ENCODE results near the gene PRKCB.

DNA sequence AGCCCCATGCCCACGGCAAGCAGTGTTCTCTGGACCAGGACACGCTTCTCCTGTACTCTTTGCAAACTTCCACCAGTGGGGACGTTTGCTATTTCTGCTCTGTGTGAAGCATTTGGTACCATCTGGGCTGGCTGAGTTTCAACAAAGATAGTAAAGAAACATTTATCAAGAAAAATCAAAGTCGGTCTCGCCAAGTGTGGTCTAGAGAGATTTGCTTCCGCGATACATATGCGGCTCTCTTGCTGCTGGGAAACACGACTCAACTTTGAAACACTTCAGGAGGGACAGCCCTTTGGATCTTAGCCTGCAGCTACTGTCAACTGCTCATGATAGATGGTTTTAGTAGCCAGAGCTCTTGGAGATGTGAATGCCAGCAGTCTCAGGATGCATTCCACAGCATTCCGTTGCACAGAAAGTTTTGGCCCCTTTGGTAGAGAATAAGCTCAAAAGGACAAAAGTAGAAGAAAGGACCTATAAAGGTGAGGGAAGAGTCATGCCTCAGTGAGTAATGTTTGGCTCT lies 252.2 kb downstream of the PRKCB start:
- TF ChIP-seq ZNF274 (IDR thresholded peaks at IDR 0.05; ENCODE audit: low read depth, low read length) (no peak), POLR2A (IDR thresholded peaks at IDR 0.05; ENCODE audit: borderline replicate concordance, extremely low read depth, insufficient read depth, insufficient read length) (no peak), POLR2AphosphoS5 (IDR thresholded peaks at IDR 0.05; ENCODE audit: low read depth, low read length) (no peak), SRF (IDR thresholded peaks at IDR 0.05; ENCODE audit: low read depth) (no peak), YY1 (IDR thresholded peaks at IDR 0.05; ENCODE audit: extremely low read depth, insufficient replicate concordance, low read depth, low read length) (no peak), EZH2 (IDR thresholded peaks at IDR 0.05) (no peak), SIN3A (IDR thresholded peaks at IDR 0.05; ENCODE audit: low read depth) (no peak), EZH2phosphoT487 (IDR thresholded peaks at IDR 0.05; ENCODE audit: borderline replicate concordance) (no peak), EGR1 (IDR thresholded peaks at IDR 0.05; ENCODE audit: low read depth) (no peak)
- TF ChIP-seq, protein P1, sequence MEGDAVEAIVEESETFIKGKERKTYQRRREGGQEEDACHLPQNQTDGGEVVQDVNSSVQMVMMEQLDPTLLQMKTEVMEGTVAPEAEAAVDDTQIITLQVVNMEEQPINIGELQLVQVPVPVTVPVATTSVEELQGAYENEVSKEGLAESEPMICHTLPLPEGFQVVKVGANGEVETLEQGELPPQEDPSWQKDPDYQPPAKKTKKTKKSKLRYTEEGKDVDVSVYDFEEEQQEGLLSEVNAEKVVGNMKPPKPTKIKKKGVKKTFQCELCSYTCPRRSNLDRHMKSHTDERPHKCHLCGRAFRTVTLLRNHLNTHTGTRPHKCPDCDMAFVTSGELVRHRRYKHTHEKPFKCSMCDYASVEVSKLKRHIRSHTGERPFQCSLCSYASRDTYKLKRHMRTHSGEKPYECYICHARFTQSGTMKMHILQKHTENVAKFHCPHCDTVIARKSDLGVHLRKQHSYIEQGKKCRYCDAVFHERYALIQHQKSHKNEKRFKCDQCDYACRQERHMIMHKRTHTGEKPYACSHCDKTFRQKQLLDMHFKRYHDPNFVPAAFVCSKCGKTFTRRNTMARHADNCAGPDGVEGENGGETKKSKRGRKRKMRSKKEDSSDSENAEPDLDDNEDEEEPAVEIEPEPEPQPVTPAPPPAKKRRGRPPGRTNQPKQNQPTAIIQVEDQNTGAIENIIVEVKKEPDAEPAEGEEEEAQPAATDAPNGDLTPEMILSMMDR (IDR thresholded peaks at IDR 0.05 in 2 of 3, conservative IDR thresholded peaks at IDR 0.05 in 1 of 3; ENCODE audit: borderline replicate concordance in 1 of 3, insufficient read depth in 1 of 3, low read depth in 2 of 3, low read length in 2 of 3): no peak
- TF ChIP-seq, protein P2, sequence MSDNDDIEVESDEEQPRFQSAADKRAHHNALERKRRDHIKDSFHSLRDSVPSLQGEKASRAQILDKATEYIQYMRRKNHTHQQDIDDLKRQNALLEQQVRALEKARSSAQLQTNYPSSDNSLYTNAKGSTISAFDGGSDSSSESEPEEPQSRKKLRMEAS (IDR thresholded peaks at IDR 0.05): no peak
- TF ChIP-seq, protein P3, sequence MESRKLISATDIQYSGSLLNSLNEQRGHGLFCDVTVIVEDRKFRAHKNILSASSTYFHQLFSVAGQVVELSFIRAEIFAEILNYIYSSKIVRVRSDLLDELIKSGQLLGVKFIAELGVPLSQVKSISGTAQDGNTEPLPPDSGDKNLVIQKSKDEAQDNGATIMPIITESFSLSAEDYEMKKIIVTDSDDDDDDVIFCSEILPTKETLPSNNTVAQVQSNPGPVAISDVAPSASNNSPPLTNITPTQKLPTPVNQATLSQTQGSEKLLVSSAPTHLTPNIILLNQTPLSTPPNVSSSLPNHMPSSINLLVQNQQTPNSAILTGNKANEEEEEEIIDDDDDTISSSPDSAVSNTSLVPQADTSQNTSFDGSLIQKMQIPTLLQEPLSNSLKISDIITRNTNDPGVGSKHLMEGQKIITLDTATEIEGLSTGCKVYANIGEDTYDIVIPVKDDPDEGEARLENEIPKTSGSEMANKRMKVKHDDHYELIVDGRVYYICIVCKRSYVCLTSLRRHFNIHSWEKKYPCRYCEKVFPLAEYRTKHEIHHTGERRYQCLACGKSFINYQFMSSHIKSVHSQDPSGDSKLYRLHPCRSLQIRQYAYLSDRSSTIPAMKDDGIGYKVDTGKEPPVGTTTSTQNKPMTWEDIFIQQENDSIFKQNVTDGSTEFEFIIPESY (IDR thresholded peaks at IDR 0.05; ENCODE audit: extremely low read depth, insufficient replicate concordance, low read length): no peak
- TF ChIP-seq, protein P4, sequence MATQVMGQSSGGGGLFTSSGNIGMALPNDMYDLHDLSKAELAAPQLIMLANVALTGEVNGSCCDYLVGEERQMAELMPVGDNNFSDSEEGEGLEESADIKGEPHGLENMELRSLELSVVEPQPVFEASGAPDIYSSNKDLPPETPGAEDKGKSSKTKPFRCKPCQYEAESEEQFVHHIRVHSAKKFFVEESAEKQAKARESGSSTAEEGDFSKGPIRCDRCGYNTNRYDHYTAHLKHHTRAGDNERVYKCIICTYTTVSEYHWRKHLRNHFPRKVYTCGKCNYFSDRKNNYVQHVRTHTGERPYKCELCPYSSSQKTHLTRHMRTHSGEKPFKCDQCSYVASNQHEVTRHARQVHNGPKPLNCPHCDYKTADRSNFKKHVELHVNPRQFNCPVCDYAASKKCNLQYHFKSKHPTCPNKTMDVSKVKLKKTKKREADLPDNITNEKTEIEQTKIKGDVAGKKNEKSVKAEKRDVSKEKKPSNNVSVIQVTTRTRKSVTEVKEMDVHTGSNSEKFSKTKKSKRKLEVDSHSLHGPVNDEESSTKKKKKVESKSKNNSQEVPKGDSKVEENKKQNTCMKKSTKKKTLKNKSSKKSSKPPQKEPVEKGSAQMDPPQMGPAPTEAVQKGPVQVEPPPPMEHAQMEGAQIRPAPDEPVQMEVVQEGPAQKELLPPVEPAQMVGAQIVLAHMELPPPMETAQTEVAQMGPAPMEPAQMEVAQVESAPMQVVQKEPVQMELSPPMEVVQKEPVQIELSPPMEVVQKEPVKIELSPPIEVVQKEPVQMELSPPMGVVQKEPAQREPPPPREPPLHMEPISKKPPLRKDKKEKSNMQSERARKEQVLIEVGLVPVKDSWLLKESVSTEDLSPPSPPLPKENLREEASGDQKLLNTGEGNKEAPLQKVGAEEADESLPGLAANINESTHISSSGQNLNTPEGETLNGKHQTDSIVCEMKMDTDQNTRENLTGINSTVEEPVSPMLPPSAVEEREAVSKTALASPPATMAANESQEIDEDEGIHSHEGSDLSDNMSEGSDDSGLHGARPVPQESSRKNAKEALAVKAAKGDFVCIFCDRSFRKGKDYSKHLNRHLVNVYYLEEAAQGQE (IDR thresholded peaks at IDR 0.05; ENCODE audit: low read depth): no peak

Measured in HCT116 (cell line).